Gastroesophageal sphincter (tissue), 3 donors: Measurements from ENCODE around the gene ANKRD27.

Experiments
- CTCF ChIP-seq, 4 experiments: fragments of 200-600 bp in 2 of 4; fragments of 450-650 bp in 2 of 4; sonication (generic) in 1 of 4; IDR thresholded peaks; one replicate each; pipeline ENCODE4 v1.5.1; 2017 to 2019; ENCODE audit warnings: antibody characterized with exemption in 4 of 4, mild to moderate bottlenecking in 2 of 4, moderate library complexity in 2 of 4
- EP300 ChIP-seq: sonication (generic); formaldehyde crosslinking; IDR thresholded peaks from one replicate; pipeline ENCODE4 v1.6.1; 2017; ENCODE audit warnings: antibody characterized with exemption, mild to moderate bottlenecking
- POLR2A ChIP-seq, 2 donors: fragments of 450-650 bp; IDR thresholded peaks; one replicate each; pipeline ENCODE4 v1.6.1; 2017; ENCODE audit warnings: antibody characterized with exemption in 2 of 2, mild to moderate bottlenecking in 2 of 2, moderate library complexity in 1 of 2
- POLR2AphosphoS5 ChIP-seq: sonication (generic); formaldehyde crosslinking; IDR thresholded peaks from one replicate; pipeline ENCODE4 v1.6.1; 2017; ENCODE audit warnings: antibody characterized with exemption

GRCh38 chr19:32631381-32631780 is 43.6 kb downstream of the ANKRD27 start:
- TF ChIP-seq CTCF (IDR thresholded peaks at IDR 0.05) = no peak
- no peak for TF ChIP-seq EP300
- no peak for TF ChIP-seq POLR2AphosphoS5
- TF ChIP-seq POLR2A (IDR thresholded peaks at IDR 0.05) = no peak
